Activated T-cell treated with anti-CD3 and anti-CD28 coated beads, Interleukin-2, amount 50 U/mL, for 4 hours (primary cell): ENCODE measurements around the gene TAOK3. TPM values are rescaled to one million over a fixed set of nuclear protein-coding genes. Genes with fewer than 3 reads are reported as not detected.

Experiments
- ATAC-seq, 2 donors: fragments of 200-7000 bp; cut with Tn5 transposase; one replicate each; pipeline ENCODE4 v1.10.0; 2021
- DNase-seq: peaks from one replicate; pipeline ENCODE4 v3.0.0-alpha.2; 2020
- H3K27me3 Mint-ChIP-seq: one replicate; pipeline ENCODE4 v1.8.0; 2021; ENCODE audit warnings: low read depth, mixed read lengths
- H3K36me3 Mint-ChIP-seq: one replicate; pipeline ENCODE4 v1.8.0; 2022; ENCODE audit warnings: mixed read lengths; ENCODE audit not compliant: insufficient read depth
- H3K4me1 Mint-ChIP-seq: one replicate; pipeline ENCODE4 v1.8.0; 2021; ENCODE audit warnings: low read depth, mixed read lengths
- H3K4me3 Mint-ChIP-seq: one replicate; pipeline ENCODE4 v1.8.0; 2021; ENCODE audit warnings: mild to moderate bottlenecking, moderate library complexity, mixed read lengths
- H3K9me3 Mint-ChIP-seq: one replicate; pipeline ENCODE4 v1.8.0; 2021; ENCODE audit warnings: mixed read lengths
- total RNA-seq, 3 donors: library from RNA; stranded (reverse); gene quantifications; one replicate each; pipeline ENCODE4 v1.2.1, GENCODE V29; 2021

The TAOK3 gene
- total RNA-seq, 3 donors from 2014 or later: 39.8 to 46.5 (median 43.9) TPM

DNA sequence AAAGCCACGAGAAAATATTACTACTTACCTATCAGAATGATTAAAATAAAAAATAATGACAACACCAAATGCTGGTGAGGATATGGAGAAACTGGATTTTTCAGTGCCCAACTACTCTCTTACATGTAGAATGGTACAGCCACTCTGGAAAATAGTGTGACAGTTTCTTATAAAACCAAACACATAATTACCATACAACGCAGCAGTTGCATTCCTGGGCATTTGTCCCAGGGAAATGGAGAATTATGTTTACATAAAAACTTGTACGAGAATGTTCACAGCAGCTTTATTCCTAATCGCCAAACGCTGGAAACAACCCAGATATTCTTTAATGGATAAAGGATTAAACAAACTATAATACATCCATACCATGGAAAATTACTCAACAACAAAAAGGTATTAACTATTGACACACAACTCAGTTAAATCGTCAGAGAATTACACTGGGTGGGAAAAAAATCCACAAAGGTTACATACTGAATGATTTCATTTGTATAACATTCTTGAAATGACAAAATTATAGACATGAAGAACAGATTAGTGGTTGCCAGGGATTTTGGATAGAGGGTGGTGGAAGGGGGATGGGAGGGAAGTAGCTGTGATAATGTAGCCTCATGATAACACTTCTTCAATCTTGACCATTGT, 35.4 kb downstream of the TAOK3 start:
- Mint-ChIP-seq H3K4me3 (no peak overlapping the region), H3K36me3 (peaks cover 33% of the 10 kb centered on the region), H3K27me3 (no peaks in the 10 kb centered on the region), H3K9me3 (no peaks in the 10 kb centered on the region), H3K4me1 (peaks cover 35% of the 10 kb centered on the region)
- ATAC-seq (no peak), DNase-seq (no peak)

DNA sequence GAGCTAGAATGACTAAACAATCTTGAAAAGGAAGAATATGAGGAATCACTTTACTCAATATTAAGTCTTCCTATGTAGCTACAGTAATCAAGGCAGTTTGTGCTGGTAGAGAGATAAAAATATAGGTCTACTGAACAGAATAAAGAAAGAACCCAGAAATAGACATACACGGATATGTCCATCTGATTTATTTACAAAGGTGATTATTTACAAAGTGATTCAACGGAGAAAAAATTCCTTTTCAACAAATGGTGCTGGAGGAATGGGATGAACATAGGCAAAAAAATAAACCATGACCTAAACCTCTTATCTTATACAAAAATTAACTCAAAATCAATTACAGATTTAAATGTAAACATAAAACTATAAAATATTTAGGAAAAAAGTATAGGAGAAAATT, 36.6 kb downstream of the TAOK3 start:
- no peaks in the 10 kb centered on the region for H3K27me3 Mint-ChIP-seq
- ATAC-seq: no peak
- no peak for DNase-seq
- peaks cover 33% of the 10 kb centered on the region for H3K36me3 Mint-ChIP-seq
- H3K9me3 Mint-ChIP-seq: no peaks in the 10 kb centered on the region
- no peak overlapping the region for H3K4me3 Mint-ChIP-seq
- H3K4me1 Mint-ChIP-seq: peaks cover 36% of the 10 kb centered on the region

GRCh38 chr12:118334939-118335567, 37.7 kb downstream of the TAOK3 start:
- Mint-ChIP-seq H3K9me3 (no peaks in the 10 kb centered on the region), H3K4me1 (peaks cover 42% of the 10 kb centered on the region), H3K27me3 (no peaks in the 10 kb centered on the region), H3K36me3 (peaks cover 36% of the 10 kb centered on the region), H3K4me3 (no peak overlapping the region)
- ATAC-seq: no peak
- no peak for DNase-seq

DNA sequence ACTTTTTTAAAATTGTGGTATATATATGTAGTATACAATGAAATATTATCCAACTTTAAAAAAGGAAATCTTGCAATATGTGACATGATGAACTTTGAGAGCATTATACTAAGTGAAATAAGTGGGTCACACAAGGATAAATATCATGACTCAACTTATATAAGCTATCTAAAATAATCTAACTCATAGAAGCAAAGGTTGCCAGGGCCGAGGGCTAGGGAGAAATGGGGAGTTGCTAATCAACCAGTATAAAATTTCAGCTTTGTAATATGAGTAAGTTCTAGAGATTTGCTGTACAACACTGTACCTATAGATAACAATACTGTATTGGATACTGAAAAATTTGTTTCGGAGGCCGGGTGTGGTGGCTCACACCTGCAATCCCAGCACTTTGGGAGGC, 38.5 kb downstream of the TAOK3 start:
- ATAC-seq (no peak), DNase-seq (no peak)
- H3K4me3 Mint-ChIP-seq: no peak overlapping the region
- H3K9me3 Mint-ChIP-seq: no peaks in the 10 kb centered on the region
- peaks cover 33% of the 10 kb centered on the region for H3K36me3 Mint-ChIP-seq
- no peaks in the 10 kb centered on the region for H3K27me3 Mint-ChIP-seq
- peaks cover 46% of the 10 kb centered on the region for H3K4me1 Mint-ChIP-seq

GRCh38 chr12:118332511-118332910, 40.2 kb downstream of the TAOK3 start:
- H3K4me1 Mint-ChIP-seq: peaks cover 43% of the 10 kb centered on the region
- ATAC-seq (no peak), DNase-seq (no peak)
- no peaks in the 10 kb centered on the region for H3K9me3 Mint-ChIP-seq
- no peak overlapping the region for H3K4me3 Mint-ChIP-seq
- peaks cover 27% of the 10 kb centered on the region for H3K36me3 Mint-ChIP-seq
- H3K27me3 Mint-ChIP-seq: no peaks in the 10 kb centered on the region

DNA sequence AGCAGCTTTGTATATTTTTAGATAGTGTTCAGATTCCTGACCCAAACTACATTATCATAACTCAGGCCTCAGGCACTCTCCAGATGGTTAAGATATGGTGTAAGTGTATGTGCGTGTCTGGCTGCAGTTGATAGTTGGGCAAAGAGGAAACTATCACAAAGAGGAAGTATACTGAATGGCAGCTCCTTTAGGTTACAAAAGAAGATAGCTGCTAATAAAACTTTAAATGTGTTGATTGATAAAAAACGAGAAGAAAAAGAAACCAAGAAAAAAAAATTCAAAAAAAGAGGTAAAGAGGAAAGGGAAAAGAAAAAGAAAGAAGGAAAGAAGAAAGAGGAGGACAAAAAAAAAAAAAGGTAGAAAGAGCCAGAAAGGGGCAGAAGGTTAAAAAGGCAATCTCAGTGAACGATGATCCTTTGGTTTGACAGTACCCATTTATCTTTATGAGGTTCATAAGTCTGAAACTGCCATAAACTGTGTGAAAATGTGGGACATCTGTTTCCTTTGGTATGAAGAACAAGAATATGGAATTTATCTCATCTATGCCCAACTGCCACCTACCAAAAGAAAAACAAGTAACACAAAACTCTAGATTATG, 42.2 kb downstream of the TAOK3 start:
- Mint-ChIP-seq H3K4me1 (peaks cover 37% of the 10 kb centered on the region), H3K4me3 (no peak overlapping the region), H3K9me3 (no peaks in the 10 kb centered on the region), H3K36me3 (peaks cover 26% of the 10 kb centered on the region), H3K27me3 (no peaks in the 10 kb centered on the region)
- no peak for DNase-seq
- ATAC-seq: no peak

DNA sequence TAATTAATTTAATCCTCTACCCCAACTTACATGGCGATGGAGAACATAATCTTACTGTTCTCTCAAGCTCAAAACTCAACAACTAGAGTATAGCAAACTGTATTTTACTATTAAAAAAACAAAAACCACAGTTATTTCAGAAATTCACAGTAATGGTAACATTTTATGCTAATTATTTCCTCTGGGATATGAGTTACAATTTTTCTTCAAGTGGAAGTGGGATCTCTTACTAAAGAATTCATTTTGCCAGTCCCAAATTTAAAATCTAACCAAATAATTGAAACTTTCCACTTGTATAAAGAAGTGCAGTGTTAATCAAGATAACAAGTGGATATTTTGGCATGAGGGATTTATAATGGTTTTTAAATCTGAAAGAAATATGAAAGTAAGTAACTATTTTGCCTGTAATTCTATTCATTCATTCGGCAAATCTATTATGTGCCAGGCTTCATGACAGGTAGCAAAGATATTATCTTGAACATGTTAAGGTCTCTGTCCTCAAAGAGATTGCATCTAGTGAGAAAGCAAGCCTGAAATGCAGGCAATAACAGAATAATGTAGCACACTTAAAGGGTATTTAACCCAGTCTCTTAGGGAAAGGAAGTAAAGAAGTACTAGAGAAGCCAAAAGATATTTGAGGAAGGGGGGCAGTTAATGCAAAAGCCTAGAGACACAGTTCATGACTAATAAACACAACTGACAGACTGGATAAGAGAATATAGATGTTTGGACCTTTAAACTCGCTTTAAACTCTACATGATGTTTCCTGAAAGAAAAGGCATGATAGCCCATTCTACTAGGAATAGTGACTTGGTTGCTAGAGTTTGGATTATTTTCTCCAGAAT, 44.0 kb downstream of the TAOK3 start:
- no peak overlapping the region for H3K4me3 Mint-ChIP-seq
- peaks cover 42% of the 10 kb centered on the region for H3K4me1 Mint-ChIP-seq
- ATAC-seq (no peak), DNase-seq (no peak)
- H3K27me3 Mint-ChIP-seq: no peaks in the 10 kb centered on the region
- H3K36me3 Mint-ChIP-seq: peaks cover 20% of the 10 kb centered on the region
- no peaks in the 10 kb centered on the region for H3K9me3 Mint-ChIP-seq

DNA sequence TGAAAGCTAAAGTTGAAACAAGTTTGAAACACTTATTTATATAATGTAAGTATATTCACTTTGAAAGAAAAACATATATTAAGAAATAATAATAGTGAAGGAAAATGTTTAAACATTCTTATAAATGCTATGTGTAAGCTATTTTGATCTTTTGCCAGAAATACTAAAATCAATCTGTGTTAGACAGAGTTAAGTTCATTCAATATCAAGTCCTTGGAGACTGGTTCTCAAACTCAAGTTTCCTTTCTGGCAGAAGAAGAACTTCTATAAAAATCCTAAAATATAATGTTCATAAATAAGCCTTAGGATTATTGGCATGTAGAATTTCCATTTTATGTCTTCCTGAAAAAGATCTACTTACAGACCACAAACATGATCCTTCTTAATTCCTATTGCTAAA, 45.3 kb downstream of the TAOK3 start:
- H3K27me3 Mint-ChIP-seq: no peaks in the 10 kb centered on the region
- H3K36me3 Mint-ChIP-seq: peaks cover 16% of the 10 kb centered on the region
- H3K4me3 Mint-ChIP-seq: no peak overlapping the region
- no peaks in the 10 kb centered on the region for H3K9me3 Mint-ChIP-seq
- H3K4me1 Mint-ChIP-seq: peaks cover 35% of the 10 kb centered on the region
- DNase-seq: no peak
- no peak for ATAC-seq

GRCh38 chr12:118326991-118327390, 45.7 kb downstream of the TAOK3 start:
- Mint-ChIP-seq H3K27me3 (no peaks in the 10 kb centered on the region), H3K4me1 (peaks cover 33% of the 10 kb centered on the region), H3K9me3 (no peaks in the 10 kb centered on the region), H3K4me3 (no peak overlapping the region), H3K36me3 (peaks cover 16% of the 10 kb centered on the region)
- ATAC-seq (no peak), DNase-seq (no peak)

DNA sequence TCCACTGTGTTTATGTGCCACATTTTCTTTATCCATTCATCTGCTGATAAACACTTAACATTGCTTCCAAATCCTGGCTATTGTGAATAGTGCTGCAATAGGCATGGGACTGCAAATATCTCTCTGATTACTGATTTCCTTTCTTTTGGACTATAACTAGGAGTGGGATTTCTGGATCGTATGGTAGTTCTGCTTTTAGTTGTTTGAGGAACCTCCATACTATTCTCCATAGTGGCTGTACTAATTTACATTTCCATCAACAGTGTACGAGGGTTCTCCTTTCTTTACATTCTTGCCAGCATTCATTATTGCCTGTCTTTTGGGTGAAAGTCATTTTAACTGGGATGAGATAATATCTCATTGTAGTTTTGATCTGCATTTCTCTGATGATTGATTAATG, 47.6 kb downstream of the TAOK3 start:
- ATAC-seq (no peak), DNase-seq (no peak)
- Mint-ChIP-seq H3K27me3 (no peaks in the 10 kb centered on the region), H3K4me3 (no peak overlapping the region), H3K9me3 (no peaks in the 10 kb centered on the region), H3K4me1 (peaks cover 32% of the 10 kb centered on the region), H3K36me3 (peaks cover 14% of the 10 kb centered on the region)

- H3K36me3 Mint-ChIP-seq: peaks cover 20% of the 10 kb centered on the region
- no peaks in the 10 kb centered on the region for H3K27me3 Mint-ChIP-seq
- DNase-seq (no peak), ATAC-seq (no peak)
- peaks cover 33% of the 10 kb centered on the region for H3K4me1 Mint-ChIP-seq
- H3K4me3 Mint-ChIP-seq: no peak overlapping the region
- peaks cover 3% of the 10 kb centered on the region for H3K9me3 Mint-ChIP-seq
These were observed 53.1 kb downstream of the TAOK3 start for GRCh38 chr12:118319627-118320026.

GRCh38 chr12:118318744-118319143, 54.0 kb downstream of the TAOK3 start:
- no peak for DNase-seq
- peaks cover 3% of the 10 kb centered on the region for H3K9me3 Mint-ChIP-seq
- H3K4me1 Mint-ChIP-seq: peaks cover 35% of the 10 kb centered on the region
- peaks cover 20% of the 10 kb centered on the region for H3K36me3 Mint-ChIP-seq
- ATAC-seq: no peak
- no peaks in the 10 kb centered on the region for H3K27me3 Mint-ChIP-seq
- H3K4me3 Mint-ChIP-seq: no peak overlapping the region

- DNase-seq: no peak
- peaks cover 35% of the 10 kb centered on the region for H3K4me1 Mint-ChIP-seq
- peaks cover 3% of the 10 kb centered on the region for H3K9me3 Mint-ChIP-seq
- peaks cover 15% of the 10 kb centered on the region for H3K36me3 Mint-ChIP-seq
- ATAC-seq: no peak
- no peaks in the 10 kb centered on the region for H3K27me3 Mint-ChIP-seq
- no peak overlapping the region for H3K4me3 Mint-ChIP-seq
These were observed 55.0 kb downstream of the TAOK3 start for GRCh38 chr12:118317729-118318128.

- ATAC-seq: no peak
- Mint-ChIP-seq H3K4me1 (peaks cover 38% of the 10 kb centered on the region), H3K36me3 (peaks cover 19% of the 10 kb centered on the region), H3K4me3 (no peak overlapping the region), H3K27me3 (no peaks in the 10 kb centered on the region), H3K9me3 (peaks cover 3% of the 10 kb centered on the region)
- DNase-seq: no peak
These were observed 56.9 kb downstream of the TAOK3 start for GRCh38 chr12:118315821-118316220.
